ENCODE data around the gene RBX1. TPM values are rescaled to one million over a fixed set of nuclear protein-coding genes. Genes with fewer than 3 reads are reported as not detected.
"Not testable (repeated sequence)": the region's sequence is repeated elsewhere in the genome, so short reads cannot be mapped to it uniquely, and the experiment has no call there.

Gene RBX1
- total RNA-seq (10 to 100 TPM; 58.0 to 71.6 (median 59.8) TPM), polyA plus RNA-seq (100 to 1,000 TPM in 1 of 2 donors, 10 to 100 TPM in 1; 86.3 to 123 TPM)
- long read RNA-seq, donor 1, transcript RBX1-201 (5 exons, 1,188 nt), result major isoform, 112 of 170 reads
- long read RNA-seq, donor 1, partial matches to known transcripts, result 47 of 170 reads
- long read RNA-seq, donor 1, other reads (novel, unspliced or antisense), result 10 of 170 reads
- long read RNA-seq, donor 2, transcript RBX1-201 (5 exons, 1,188 nt), result major isoform, 129 of 222 reads
- long read RNA-seq, donor 2, transcript RBX1-202 (2 exons, 1,871 nt), result minor isoform, 6 of 222 reads
- long read RNA-seq, donor 2, partial matches to known transcripts, result 75 of 222 reads
- long read RNA-seq, donor 2, other reads (novel, unspliced or antisense), result 12 of 222 reads
- long read RNA-seq, donor 3, transcript RBX1-201 (5 exons, 1,188 nt), result major isoform, 44 of 52 reads
- long read RNA-seq, donor 3, partial matches to known transcripts, result 7 of 52 reads
- long read RNA-seq, donor 3, other reads (novel, unspliced or antisense), result 1 of 52 reads

DNA sequence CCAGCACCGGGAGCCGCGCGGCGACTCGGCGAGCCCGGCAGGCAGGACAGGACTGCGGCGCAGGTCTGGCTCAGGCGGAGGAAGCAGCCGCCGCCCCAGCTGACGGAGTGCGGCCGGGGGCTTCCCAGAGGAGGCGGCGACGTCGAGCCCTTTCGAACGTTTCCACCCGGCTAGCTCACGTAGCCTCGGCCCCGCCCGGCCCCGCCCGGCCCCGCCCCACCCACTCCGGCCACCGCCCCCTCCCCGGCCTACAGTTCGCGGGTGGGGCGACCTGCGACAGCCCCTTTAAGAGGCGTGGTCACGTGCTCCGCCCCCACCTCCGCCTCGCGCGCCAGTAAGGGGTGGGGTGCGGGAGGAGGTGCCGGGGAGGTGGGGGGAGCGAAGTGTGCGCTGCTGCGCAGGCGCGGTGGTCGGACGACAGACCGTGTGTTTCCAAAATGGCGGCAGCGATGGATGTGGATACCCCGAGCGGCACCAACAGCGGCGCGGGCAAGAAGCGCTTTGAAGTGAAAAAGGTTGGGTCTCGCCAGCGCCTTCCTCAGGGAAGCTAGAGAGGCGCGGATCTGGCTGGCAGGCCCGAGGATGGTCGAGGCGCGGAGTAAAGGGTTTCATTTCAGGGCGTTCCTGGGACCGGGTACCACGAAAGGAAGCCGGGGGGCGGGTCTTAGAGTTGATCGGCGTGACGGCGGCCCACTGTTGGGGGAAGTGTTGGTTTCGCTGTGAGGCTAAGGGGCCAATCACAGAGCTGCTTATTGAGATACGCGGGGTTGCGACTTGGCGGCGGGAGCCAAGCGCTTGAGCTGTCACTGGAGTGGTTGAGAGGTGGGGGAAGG lies at the start of gene RBX1:
Gene RBX1 (plus strand): TSS at position 417 of the 833 bp plus-strand sequence. CDS start 21 bp downstream, at position 438.
- H3K4me3 ChIP-seq, result peak within 1 kb of the TSS; percentile 60 to 91 (median 74)
- H3K36me3 ChIP-seq, result peaks cover 0 to 31% (median 22%) of the 10 kb centered on the region in 9 donors
- DNase-seq (peak; percentile 98 to 99), ATAC-seq (peak; percentile 96 to 99 (median 97))
- TF ChIP-seq, protein P1, sequence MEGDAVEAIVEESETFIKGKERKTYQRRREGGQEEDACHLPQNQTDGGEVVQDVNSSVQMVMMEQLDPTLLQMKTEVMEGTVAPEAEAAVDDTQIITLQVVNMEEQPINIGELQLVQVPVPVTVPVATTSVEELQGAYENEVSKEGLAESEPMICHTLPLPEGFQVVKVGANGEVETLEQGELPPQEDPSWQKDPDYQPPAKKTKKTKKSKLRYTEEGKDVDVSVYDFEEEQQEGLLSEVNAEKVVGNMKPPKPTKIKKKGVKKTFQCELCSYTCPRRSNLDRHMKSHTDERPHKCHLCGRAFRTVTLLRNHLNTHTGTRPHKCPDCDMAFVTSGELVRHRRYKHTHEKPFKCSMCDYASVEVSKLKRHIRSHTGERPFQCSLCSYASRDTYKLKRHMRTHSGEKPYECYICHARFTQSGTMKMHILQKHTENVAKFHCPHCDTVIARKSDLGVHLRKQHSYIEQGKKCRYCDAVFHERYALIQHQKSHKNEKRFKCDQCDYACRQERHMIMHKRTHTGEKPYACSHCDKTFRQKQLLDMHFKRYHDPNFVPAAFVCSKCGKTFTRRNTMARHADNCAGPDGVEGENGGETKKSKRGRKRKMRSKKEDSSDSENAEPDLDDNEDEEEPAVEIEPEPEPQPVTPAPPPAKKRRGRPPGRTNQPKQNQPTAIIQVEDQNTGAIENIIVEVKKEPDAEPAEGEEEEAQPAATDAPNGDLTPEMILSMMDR (IDR thresholded peaks at IDR 0.05), result no peak
- no peaks in the 10 kb centered on the region for H3K9me3 ChIP-seq
- peak within 1 kb of the TSS; percentile 62 to 100 (median 94) for H3K27ac ChIP-seq
- WGBS, 2 donors, result 0% methylated on average over 74 to 86 of the region's 86 CpGs
- H3K27me3 ChIP-seq, result no peaks in the 10 kb centered on the region
- peaks cover 0 to 47% (median 30%) of the 10 kb centered on the region in 9 donors for H3K4me1 ChIP-seq
- intact Hi-C loops (cut with DNase I), result loop anchor here in 9 of 10 donors (1.0 to 10.0 kb wide), 7 partner anchors 71 to 141 kb away; partner anchors contain the start of gene EP300 (in 2 of the 9)

- Histone ChIP-seq H3K36me3 (peaks cover 0 to 68% (median 12%) of the 10 kb centered on the region in 9 donors), H3K27ac (no peak overlapping the region), H3K4me3 (no peak overlapping the region), H3K4me1 (peaks cover 0 to 12% (median 0%) of the 10 kb centered on the region in 9 donors), H3K27me3 (no peaks in the 10 kb centered on the region), H3K9me3 (no peaks in the 10 kb centered on the region)
- TF ChIP-seq, protein P1 (IDR thresholded peaks at IDR 0.05), result no peak
- intact Hi-C loops (cut with DNase I), result no loop called here
- WGBS, 2 donors, result 96 to 98% methylated on average over 1 of the region's 1 CpG
- DNase-seq (no peak), ATAC-seq (no peak)
These were observed 47.1 kb upstream of the RBX1 start for GRCh38 chr22:40904101-40904500.

- intact Hi-C loops (cut with DNase I), result no loop called here
- no peak for ATAC-seq
- no peak overlapping the region for H3K4me3 ChIP-seq
- no peak overlapping the region for H3K27ac ChIP-seq
- TF ChIP-seq, protein P1 (IDR thresholded peaks at IDR 0.05), result no peak
- no peak for DNase-seq
- H3K36me3 ChIP-seq, result peaks cover 0 to 93% (median 26%) of the 10 kb centered on the region in 9 donors
- no peaks in the 10 kb centered on the region for H3K4me1 ChIP-seq
- no peaks in the 10 kb centered on the region for H3K27me3 ChIP-seq
- WGBS, 2 donors, result 94 to 97% methylated on average over 6 of the region's 6 CpGs
- no peaks in the 10 kb centered on the region for H3K9me3 ChIP-seq
These were observed 42.3 kb upstream of the RBX1 start for GRCh38 chr22:40908895-40909294.

DNA sequence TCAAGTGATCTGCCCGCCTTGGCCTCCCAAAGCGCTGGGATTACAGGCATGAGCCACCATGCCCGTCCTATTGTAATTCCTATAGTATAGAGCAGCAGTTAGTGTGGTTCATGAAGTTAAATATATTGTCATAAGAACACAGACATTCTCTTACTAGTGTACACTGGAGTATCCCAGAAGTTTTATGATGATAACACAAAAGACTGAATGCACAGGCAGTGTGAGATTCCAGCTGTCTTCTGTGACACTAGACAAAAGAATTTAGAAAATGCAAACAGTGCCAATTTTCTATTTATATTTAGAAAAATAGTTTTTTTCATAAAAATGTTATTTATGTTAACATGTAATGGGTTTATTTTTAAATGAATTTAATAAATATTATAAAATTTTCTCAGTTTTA lies 39.4 kb upstream of the RBX1 start:
- no peak overlapping the region for H3K4me3 ChIP-seq
- ATAC-seq, result no peak
- no peak overlapping the region for H3K27ac ChIP-seq
- H3K36me3 ChIP-seq, result peaks cover 0 to 100% (median 42%) of the 10 kb centered on the region in 9 donors
- TF ChIP-seq, protein P1 (IDR thresholded peaks at IDR 0.05), result no peak
- H3K27me3 ChIP-seq, result no peaks in the 10 kb centered on the region
- intact Hi-C loops (cut with DNase I), result no loop called here
- H3K4me1 ChIP-seq, result no peaks in the 10 kb centered on the region
- 89 to 94% methylated on average over 3 of the region's 3 CpGs for WGBS, 2 donors
- no peaks in the 10 kb centered on the region for H3K9me3 ChIP-seq
- DNase-seq, result no peak

DNA sequence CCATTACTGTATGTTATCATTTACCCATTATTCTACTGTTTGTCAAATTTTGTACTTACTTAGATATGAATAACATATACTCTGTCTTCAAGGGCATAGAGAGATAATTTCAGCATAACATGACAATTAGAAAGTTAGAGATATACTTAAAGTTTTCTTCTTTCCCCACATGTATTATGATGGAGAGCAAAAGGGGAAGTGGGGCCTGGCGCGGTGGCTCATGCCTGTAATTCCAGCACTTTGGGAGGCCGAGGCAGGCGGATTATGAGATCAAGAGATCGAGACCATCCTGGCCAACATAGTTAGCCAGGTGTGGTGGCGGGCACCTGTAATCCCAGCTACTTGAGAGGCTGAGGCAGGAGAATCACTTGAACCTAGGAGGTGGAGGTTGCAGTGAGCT lies 38.2 kb upstream of the RBX1 start:
- WGBS, 2 donors, result 98% methylated on average over 6 of the region's 6 CpGs
- DNase-seq; H3K4me1 ChIP-seq; H3K4me3 ChIP-seq; H3K9me3 ChIP-seq; ATAC-seq; intact Hi-C loops (cut with DNase I); H3K27ac ChIP-seq; H3K27me3 ChIP-seq: not testable (repeated sequence)
- H3K36me3 ChIP-seq, result peaks cover 0 to 100% (median 35%) of the 10 kb centered on the region in 9 donors

Measured in heart right ventricle (tissue), 16 donors.